Stimulated activated CD8-positive, alpha-beta memory T cell treated with anti-CD3 and anti-CD28 coated beads, Interleukin-12 subunit alpha, Interleukin-12 subunit beta, amount 100 ng/mL, for 4 hours (primary cell): ENCODE data around the gene CYP2F1.
"Not testable (repeated sequence)": the region's sequence is repeated elsewhere in the genome, so short reads cannot be mapped to it uniquely, and the experiment has no call there.

Source experiments
- DNase-seq: peaks from one replicate; pipeline ENCODE4 v3.0.0-alpha.2; 2020; ENCODE audit warnings: low read depth

The CYP2F1 gene

DNA sequence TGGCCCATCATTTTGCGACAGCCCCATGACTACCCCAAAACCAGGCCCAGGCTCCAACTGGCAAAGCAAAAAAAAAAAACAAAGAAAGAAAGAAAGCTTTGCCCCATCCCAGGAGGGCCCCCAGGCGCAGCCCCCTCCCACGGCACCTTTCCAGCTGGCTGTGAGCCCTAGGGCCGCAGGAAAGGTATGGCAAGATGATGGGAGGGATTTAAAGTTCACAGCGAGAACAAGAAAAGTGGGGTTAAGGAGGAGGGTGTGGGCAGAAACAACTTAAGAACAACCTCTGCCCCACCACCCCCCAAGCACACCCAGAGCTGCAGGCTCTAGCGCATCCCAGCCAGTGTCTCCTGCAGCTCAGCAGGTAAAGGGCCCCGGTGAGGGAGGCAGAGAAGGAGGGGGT lies at the start of gene CYP2F1:
Gene CYP2F1 (plus strand): TSS at position 301 of the 400 bp plus-strand sequence. CDS start 1,757 bp downstream, outside the sequence.
- no peak for DNase-seq

- no peak for DNase-seq
Observed at GRCh38 chr19:41064974-41065569, 49.2 kb upstream of the CYP2F1 start.

DNA sequence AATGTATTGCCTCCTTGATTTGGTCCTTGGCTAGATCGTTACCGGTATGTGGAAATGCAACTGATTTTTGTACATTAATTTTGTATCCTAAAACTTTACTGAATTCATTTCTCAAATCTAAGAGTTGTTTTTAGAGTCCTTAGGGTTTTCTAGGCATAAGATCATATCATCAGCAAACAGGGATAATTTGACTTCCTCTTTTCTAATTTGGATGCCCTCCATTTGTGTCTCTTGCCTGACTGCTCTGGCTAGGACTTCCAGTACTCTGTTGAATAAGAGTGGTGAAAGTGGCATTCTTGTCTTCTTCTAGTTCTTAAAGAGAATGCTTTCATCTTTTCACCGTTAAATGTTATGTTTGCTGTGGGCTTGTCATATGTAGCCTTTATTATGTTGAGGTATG lies 37.9 kb upstream of the CYP2F1 start:
- no peak for DNase-seq

- no peak for DNase-seq
Observed at GRCh38 chr19:41083516-41083915, 30.7 kb upstream of the CYP2F1 start.

DNA sequence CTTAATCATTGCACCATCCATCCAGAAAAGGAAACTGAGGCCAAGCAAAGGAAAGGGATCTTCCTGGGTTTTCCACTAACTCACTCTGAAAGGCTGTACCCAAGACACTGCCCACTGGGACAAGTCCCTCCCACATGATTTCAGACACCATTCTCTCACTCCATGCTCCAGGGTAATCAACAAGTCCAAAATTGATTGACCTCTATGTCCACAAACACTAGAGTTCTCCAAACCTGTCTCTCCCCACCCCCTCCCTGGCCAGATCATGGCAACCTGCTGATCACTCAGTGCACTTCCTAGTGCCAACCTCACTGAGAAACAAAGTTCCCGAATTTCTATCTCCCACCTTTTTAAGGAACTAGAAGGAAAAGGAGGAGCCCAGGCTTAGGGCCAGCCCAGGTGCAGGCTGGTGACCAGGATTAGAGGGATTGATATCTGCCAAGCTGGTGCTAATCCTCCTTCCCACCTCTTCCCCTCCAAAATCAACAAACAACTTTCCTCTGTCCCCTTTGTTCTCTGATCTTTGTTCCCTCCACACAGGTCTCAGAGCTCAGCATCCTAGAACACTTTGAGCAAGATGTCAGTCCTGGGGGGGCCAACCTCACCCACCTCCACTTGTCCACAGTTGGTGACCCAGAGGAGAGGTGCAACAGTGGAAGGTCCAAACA lies 28.4 kb upstream of the CYP2F1 start:
- no peak for DNase-seq

DNA sequence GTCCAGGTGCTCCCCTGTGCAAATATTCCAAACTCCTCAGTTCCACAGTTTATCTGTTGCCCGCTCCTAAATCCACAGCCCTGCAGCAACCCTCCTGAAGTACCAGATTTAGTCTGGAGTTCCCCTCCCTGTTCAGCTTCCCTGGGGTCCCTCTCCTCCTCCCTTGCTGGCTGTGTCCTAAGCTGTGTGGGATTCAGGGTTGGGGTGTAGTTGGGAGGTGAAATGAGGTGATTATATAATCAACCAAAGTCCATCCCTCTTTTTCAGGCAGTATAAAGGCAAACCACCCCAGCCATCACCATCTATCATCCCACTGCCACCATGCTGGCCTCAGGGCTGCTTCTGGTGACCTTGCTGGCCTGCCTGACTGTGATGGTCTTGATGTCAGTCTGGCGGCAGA lies 26.1 kb upstream of the CYP2F1 start, which contains the start of gene CYP2A13:
Gene CYP2A13 (plus strand): TSS at position 301 of the 400 bp plus-strand sequence. CDS start 21 bp downstream, at position 322.
- DNase-seq, result no peak

DNA sequence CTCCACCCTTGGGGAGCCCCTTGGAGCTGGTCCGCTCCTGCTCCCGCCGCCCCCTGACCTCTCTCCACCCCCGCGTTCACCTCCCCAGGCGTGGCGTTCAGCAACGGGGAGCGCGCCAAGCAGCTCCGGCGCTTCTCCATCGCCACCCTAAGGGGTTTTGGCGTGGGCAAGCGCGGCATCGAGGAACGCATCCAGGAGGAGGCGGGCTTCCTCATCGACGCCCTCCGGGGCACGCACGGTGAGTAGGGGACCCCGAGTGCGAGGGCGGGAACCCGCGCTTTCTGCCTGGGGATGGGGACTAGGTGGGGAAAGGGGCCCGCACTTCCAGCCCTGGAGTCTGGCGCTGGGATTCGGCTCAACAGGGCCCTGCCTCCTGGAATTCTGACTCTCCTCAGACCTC lies 24.3 kb upstream of the CYP2F1 start:
- DNase-seq, result no peak

DNA sequence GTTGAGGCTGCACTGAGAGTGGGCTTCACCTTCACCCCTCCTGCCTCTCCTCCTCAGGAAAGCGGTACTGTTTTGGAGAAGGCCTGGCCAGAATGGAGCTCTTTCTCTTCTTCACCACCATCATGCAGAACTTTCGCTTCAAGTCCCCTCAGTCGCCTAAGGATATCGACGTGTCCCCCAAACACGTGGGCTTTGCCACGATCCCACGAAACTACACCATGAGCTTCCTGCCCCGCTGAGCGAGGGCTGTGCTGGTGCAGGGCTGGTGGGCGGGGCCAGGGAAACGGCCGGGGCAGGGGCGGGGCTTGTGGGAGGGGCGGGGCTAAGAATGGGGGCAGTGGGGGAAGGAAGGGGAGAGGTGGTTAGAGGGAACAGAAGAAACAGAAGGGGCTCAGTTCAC lies 18.5 kb upstream of the CYP2F1 start:
- DNase-seq, result no peak

GRCh38 chr19:41096353-41096752 lies 17.9 kb upstream of the CYP2F1 start:
- no peak for DNase-seq

DNA sequence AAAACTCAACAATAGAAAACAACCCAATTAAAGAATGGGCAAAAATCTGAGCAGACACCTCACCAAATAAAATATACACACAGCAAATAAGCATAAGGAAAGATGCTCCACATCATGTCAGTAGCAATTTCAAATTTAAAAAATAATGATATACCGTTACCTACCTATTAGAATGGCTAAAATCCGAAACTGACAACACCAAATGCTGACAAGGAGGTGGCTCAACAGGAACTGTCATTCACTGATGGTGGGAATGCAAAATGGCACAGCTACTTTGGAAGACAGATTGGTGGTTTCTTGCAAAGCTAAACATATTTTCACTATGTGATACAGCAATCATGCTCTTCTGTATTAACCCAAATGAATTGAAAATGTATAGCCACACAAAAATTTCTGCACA lies 16.9 kb upstream of the CYP2F1 start:
- no peak for DNase-seq

DNA sequence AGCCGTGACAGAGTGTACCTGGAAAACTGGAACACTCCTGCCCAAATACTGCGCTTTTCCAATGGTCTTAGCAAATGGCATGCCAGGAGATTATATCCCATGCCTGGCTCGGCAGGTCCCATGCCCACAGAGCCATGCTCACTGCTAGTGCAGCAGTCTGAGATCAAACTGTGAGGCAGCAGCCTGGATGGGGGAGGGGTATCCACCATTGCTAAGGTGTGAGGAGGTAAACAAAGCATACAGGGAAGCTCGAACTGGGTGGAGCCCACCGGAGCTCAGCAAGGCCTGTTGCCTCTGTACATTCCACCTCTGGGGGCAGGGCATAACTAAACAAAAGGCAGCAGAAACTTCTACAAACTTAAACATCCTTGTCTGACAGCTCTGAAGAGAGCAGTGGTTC lies 15.5 kb upstream of the CYP2F1 start:
- no peak for DNase-seq

DNA sequence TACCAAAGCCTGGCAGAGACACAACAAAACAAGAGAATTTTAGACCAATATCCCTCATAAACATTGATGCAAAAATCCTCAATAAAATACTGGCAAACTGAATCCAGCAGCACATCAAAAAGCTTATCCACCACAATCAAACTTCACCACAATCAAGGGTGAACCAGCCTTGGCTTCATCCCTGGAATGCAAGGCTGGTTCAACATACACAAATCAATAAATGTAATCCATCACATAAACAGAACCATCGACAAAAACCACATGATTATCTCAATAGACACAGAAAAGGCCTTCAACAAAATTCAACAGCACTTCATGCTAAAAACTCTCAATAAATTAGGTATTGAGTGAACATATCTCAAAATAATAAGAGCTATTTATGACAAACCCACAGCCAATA lies 12.0 kb upstream of the CYP2F1 start:
- DNase-seq, result not testable (repeated sequence)

GRCh38 chr19:41106177-41106576 lies 8.1 kb upstream of the CYP2F1 start:
- DNase-seq, result no peak

DNA sequence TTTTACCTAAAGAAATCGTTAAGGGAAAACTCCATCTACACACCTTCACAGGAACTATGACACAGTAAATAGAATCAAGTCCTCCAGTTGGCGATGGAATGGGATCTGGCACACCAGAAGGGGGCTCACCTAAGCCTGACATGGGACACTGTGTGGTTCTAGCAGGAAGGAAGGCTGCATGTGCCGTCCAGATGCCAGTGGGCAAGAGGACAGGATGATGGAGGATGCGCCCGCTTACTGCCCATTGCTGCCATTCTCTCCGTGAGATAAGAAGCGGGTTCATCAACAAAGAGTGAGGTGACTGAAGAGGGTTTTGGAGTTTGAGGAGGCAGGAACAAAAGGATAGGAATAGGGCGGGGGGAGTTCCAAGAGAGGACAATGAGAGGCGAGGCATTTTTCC lies 2.9 kb upstream of the CYP2F1 start:
- DNase-seq, result no peak

DNA sequence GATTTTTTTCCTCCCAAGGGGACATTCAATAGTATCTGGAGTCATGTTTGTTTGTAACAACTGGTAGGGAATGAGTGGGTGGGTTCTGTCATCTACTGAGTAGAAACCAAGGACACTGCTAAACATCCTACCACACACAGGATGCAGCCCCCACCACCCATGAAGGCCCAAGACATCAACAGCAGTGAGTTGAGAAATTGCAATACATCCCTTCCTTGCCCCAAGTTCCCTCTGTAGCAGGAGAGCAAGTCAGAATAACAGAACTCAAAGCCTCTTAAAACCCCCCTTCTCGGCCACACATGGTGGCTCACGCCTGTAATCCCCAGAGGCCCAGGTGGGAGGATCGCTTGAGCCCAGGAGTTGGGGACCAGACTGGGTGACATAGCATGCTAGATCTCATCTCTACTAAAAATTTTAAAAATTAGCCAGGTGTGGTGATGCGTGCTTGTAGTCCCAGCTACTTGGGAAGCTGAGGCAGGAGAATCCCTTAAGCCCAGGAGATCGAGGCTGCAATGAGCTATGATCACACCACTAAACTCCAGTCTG lies 2.4 kb upstream of the CYP2F1 start:
- no peak for DNase-seq

DNA sequence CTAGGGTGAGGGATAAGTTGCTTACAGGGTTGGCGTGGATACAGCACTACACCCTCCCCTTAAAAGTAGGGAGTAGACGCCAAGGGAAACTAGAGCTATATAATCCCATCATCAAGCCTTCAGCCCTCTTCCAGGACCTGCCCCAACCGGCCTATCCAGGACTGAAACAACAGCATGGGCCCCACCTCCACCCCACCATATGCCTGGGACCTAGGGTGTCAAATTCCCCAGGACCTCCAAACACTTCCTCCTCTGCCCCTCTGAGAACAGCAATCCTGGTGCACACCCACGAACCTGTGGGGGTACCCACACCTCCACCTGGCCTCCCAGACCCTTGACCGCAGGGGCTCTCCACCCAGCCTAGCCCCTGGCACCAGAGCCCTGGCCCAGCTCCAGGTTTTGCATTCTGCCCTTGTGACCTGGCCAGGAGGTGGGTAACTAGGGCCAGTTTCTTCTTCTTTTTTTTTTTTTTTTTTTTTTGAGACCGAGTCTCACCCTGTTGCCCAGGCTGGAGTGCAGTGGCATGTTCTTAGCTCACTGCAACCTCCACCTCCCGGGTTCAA lies 1.4 kb upstream of the CYP2F1 start:
- DNase-seq, result no peak

GRCh38 chr19:41116261-41116660 lies 2.0 kb downstream of the CYP2F1 start:
- DNase-seq, result no peak

- peak; percentile 47 for DNase-seq
Observed at GRCh38 chr19:41120929-41121911, 7.0 kb downstream of the CYP2F1 start.

DNA sequence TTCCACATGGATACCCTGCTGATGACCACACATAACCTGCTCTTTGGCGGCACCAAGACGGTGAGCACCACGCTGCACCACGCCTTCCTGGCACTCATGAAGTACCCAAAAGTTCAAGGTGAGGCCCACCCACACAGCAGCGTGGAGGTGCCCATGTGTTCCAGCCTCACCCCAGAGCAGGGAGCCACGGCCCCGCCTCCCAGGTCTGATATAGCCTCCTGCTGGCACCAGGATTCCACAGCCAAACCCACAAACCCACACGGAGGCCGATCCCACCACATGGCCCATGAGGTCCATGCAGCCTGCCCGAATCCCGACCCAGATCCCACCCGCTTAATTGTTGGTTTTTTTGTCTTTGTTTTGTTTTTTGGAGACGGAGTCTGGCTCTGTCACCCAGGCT lies 8.6 kb downstream of the CYP2F1 start:
- not testable (repeated sequence) for DNase-seq

DNA sequence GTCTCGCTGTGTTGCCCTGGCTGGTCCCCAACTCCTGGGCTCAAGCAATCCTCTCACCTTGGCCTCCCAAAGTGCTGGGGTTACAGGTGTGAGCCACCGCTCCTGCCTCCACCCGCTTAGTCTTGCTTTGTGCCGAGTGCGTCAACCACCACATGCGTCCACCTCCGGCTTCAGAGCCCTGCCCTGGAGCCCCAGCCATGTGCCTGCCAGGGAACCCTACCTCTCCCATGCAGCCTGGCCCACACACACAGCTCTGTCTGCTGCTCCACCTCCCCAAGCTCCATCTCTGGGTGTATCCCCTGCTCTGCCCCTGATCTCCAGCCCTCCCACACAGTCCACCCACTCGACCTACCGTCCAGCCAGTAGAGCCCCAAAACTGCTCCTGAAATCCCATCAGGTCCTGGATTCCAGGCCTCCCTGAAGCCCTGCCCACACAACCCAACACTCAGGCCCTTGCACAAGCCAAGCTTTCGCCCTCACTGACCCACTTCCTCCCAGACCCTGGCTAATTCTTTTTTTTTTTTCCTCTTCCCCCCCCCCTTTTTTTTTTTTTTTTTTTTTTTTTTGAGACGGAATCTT lies 9.6 kb downstream of the CYP2F1 start:
- no peak for DNase-seq

DNA sequence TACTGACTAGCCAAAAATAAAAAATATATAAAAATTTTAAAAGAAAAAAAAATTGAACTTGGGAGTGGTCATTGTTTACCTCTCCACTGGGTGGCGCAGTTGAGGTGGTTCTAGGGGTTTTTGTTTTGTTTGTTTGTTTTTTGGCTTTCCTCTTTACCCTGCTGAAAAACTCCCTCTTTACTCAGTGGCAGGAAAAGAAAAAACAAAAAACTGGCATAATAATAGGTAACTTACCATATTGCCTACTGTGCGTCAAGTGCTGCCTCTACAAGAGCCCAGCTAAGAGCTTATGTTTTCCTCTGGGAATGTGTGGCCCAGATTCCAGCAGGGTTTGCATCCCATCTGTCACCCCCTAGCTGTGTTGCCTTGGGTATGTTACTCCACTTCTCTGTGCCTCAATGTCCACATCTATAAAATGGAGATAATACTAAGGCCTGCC lies 12.6 kb downstream of the CYP2F1 start:
- not testable (repeated sequence) for DNase-seq

- not testable (repeated sequence) for DNase-seq
Observed at GRCh38 chr19:41127362-41127761, 13.1 kb downstream of the CYP2F1 start.
